22Rv1 (cell line): Measurements from ENCODE around the gene GLT8D1.

Experiments used
- ZFX ChIP-seq: fragments of 450-650 bp; IDR thresholded peaks from 2 replicates; pipeline ENCODE4 v1.6.1; 2017; ENCODE audit warnings: antibody characterized with exemption, borderline replicate concordance
- TF ChIP-seq, protein P1 (sequence below): fragments of 450-650 bp; IDR thresholded peaks from 2 replicates; pipeline ENCODE4 v1.5.1; 2017; ENCODE audit warnings: mild to moderate bottlenecking

DNA sequence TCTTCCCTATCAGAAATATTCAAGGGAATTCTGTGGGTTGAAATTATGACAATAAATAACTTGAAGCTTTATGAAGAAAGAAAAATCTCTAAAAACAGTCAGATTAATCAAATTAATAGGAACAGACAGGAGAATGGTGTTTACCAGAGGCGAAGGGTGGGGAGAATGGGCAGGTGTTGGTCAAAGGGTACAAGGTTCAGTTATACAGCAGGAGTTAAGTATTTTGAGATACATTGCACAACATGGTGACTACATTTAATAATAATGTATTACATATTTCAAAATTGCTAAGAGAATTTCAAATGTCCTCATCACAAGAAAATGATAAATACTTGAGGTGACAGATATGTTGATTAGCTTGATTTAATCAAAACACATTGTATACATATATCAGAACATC, 18.9 kb upstream of the GLT8D1 start:
- TF ChIP-seq, protein P1, sequence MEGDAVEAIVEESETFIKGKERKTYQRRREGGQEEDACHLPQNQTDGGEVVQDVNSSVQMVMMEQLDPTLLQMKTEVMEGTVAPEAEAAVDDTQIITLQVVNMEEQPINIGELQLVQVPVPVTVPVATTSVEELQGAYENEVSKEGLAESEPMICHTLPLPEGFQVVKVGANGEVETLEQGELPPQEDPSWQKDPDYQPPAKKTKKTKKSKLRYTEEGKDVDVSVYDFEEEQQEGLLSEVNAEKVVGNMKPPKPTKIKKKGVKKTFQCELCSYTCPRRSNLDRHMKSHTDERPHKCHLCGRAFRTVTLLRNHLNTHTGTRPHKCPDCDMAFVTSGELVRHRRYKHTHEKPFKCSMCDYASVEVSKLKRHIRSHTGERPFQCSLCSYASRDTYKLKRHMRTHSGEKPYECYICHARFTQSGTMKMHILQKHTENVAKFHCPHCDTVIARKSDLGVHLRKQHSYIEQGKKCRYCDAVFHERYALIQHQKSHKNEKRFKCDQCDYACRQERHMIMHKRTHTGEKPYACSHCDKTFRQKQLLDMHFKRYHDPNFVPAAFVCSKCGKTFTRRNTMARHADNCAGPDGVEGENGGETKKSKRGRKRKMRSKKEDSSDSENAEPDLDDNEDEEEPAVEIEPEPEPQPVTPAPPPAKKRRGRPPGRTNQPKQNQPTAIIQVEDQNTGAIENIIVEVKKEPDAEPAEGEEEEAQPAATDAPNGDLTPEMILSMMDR: no peak
- TF ChIP-seq ZFX: no peak
